GM12892 (cell line): ENCODE results near the gene SNAP47.

Source experiments
- POLR2A ChIP-seq: IDR thresholded peaks from 2 replicates; pipeline ENCODE4 v1.6.1; 2011; ENCODE audit warnings: low read depth, low read length, control low read depth
- POLR2AphosphoS5 ChIP-seq: IDR thresholded peaks from 2 replicates; pipeline ENCODE4 v1.6.1; 2011; ENCODE audit warnings: low read depth, low read length, control low read depth
- TAF1 ChIP-seq: IDR thresholded peaks from 2 replicates; pipeline ENCODE4 v1.6.1; 2011; ENCODE audit warnings: low read depth, mild to moderate bottlenecking, control low read depth, low read length, borderline replicate concordance

- no peak for TF ChIP-seq POLR2A
- no peak for TF ChIP-seq POLR2AphosphoS5
- no peak for TF ChIP-seq TAF1
Measured at GRCh38 chr1:227799756-227800155, 64.5 kb downstream of the SNAP47 start.
